Gastroesophageal sphincter (tissue), 4 donors: ENCODE measurements around the gene RERE. TPM values are rescaled to one million over a fixed set of nuclear protein-coding genes. Genes with fewer than 3 reads are reported as not detected.
A peak's percentile ranks its signal among the peaks of the same experiment; 100 is the strongest.

ENCODE experiments used
- ATAC-seq: fragments of 150-250 bp; one replicate; pipeline ENCODE4 v1.9.1; 2016; ENCODE audit warnings: mild to moderate bottlenecking, moderate library complexity
- H3K27ac ChIP-seq, 4 donors: fragments of 200-600 bp; sonication (generic) in 3 of 4; 1 replicate in 3 of 4; 2 replicates in 1 of 4; pipeline ENCODE4 v1.5.1; 2016 to 2019
- H3K27me3 ChIP-seq: fragments of 200-600 bp; sonication (generic); one replicate; pipeline ENCODE4 v1.5.1; 2019
- H3K36me3 ChIP-seq, 2 donors: fragments of 200-600 bp; sonication (generic); one replicate each; pipeline ENCODE4 v1.5.1; 2019; ENCODE audit warnings: control low read depth in 1 of 2
- H3K4me1 ChIP-seq, 3 donors: fragments of 200-600 bp; sonication (generic); 1 replicate in 2 of 3; 2 replicates in 1 of 3; pipeline ENCODE4 v1.5.1; 2016 to 2019; ENCODE audit warnings: control low read depth in 2 of 3
- H3K4me3 ChIP-seq, 2 donors: fragments of 200-600 bp; sonication (generic); one replicate each; pipeline ENCODE4 v1.5.1; 2019; ENCODE audit warnings: mild to moderate bottlenecking in 1 of 2, moderate library complexity in 1 of 2
- H3K9me3 ChIP-seq, 3 donors: fragments of 200-600 bp; sonication (generic); one replicate each; pipeline ENCODE4 v1.5.1; 2017 to 2019; ENCODE audit warnings: control low read depth in 2 of 3
- EP300 ChIP-seq: sonication (generic); formaldehyde crosslinking; IDR thresholded peaks from one replicate; pipeline ENCODE4 v1.6.1; 2017; ENCODE audit warnings: antibody characterized with exemption, mild to moderate bottlenecking
- POLR2A ChIP-seq, 2 donors: fragments of 450-650 bp; IDR thresholded peaks; one replicate each; pipeline ENCODE4 v1.6.1; 2017; ENCODE audit warnings: antibody characterized with exemption in 2 of 2, mild to moderate bottlenecking in 2 of 2, moderate library complexity in 1 of 2
- POLR2AphosphoS5 ChIP-seq: sonication (generic); formaldehyde crosslinking; IDR thresholded peaks from one replicate; pipeline ENCODE4 v1.6.1; 2017; ENCODE audit warnings: antibody characterized with exemption
- WGBS, 2 donors: methylation state at CpG; one replicate each; pipeline ENCODE4 v1.1.5; 2018; ENCODE audit warnings: low coverage in 1 of 2; 5-methylcytosine and 5-hydroxymethylcytosine counted together
- total RNA-seq, 4 donors: library from RNA; depleted of rRNA; stranded (reverse); fragments of >200 nt; gene quantifications; one replicate each; pipeline ENCODE4 v1.1.0, GENCODE V29; 2016
- TF ChIP-seq, protein P1 (sequence below), 4 experiments: fragments of 200-600 bp in 2 of 4; fragments of 450-650 bp in 2 of 4; sonication (generic) in 1 of 4; IDR thresholded peaks; one replicate each; pipeline ENCODE4 v1.5.1; 2017 to 2019; ENCODE audit warnings: antibody characterized with exemption in 4 of 4, mild to moderate bottlenecking in 2 of 4, moderate library complexity in 2 of 4

Gene RERE
- total RNA-seq, 4 donors from 2014 or later = 112 to 212 (median 139) TPM

- peaks cover 54 to 100% (median 76%) of the 10 kb centered on the region in 3 donors for H3K4me1 ChIP-seq
These were observed 406.6 kb downstream of the RERE start for GRCh38 chr1:8410791-8411190.

GRCh38 chr1:8409606-8410005, 407.8 kb downstream of the RERE start:
- peaks cover 52 to 100% (median 74%) of the 10 kb centered on the region in 3 donors for H3K4me1 ChIP-seq
- peaks cover 0 to 31% of the 10 kb centered on the region in 2 donors for H3K36me3 ChIP-seq
- H3K27ac ChIP-seq = peak overlapping the region; percentile 83 to 100 (median 96)
- H3K9me3 ChIP-seq = no peaks in the 10 kb centered on the region
- H3K4me3 ChIP-seq = peak overlapping the region in 1 of 2 donors; percentile 5
- ATAC-seq = no peak
- TF ChIP-seq, protein P1, sequence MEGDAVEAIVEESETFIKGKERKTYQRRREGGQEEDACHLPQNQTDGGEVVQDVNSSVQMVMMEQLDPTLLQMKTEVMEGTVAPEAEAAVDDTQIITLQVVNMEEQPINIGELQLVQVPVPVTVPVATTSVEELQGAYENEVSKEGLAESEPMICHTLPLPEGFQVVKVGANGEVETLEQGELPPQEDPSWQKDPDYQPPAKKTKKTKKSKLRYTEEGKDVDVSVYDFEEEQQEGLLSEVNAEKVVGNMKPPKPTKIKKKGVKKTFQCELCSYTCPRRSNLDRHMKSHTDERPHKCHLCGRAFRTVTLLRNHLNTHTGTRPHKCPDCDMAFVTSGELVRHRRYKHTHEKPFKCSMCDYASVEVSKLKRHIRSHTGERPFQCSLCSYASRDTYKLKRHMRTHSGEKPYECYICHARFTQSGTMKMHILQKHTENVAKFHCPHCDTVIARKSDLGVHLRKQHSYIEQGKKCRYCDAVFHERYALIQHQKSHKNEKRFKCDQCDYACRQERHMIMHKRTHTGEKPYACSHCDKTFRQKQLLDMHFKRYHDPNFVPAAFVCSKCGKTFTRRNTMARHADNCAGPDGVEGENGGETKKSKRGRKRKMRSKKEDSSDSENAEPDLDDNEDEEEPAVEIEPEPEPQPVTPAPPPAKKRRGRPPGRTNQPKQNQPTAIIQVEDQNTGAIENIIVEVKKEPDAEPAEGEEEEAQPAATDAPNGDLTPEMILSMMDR (IDR thresholded peaks at IDR 0.05) = no peak
- no peak for TF ChIP-seq POLR2AphosphoS5
- no peak for TF ChIP-seq POLR2A (IDR thresholded peaks at IDR 0.05)
- TF ChIP-seq EP300 = no peak
- 61 to 62% methylated on average over 3 of the region's 3 CpGs for WGBS, 2 donors
- H3K27me3 ChIP-seq = no peaks in the 10 kb centered on the region

More at GRCh38 chr1:8410791-8411190, 406.6 kb downstream of the RERE start:
- Histone ChIP-seq H3K27ac (peak overlapping the region; percentile 77 to 100 (median 88)), H3K4me3 (no peak overlapping the region), H3K27me3 (no peaks in the 10 kb centered on the region), H3K36me3 (peaks cover 0 to 22% of the 10 kb centered on the region in 2 donors), H3K9me3 (no peaks in the 10 kb centered on the region)
- no peak for ATAC-seq
- 75 to 88% methylated on average over 3 of the region's 3 CpGs for WGBS, 2 donors
- no peak for TF ChIP-seq POLR2A (IDR thresholded peaks at IDR 0.05)
- TF ChIP-seq EP300 = no peak
- TF ChIP-seq, protein P1 (IDR thresholded peaks at IDR 0.05) = no peak
- TF ChIP-seq POLR2AphosphoS5 = no peak

DNA sequence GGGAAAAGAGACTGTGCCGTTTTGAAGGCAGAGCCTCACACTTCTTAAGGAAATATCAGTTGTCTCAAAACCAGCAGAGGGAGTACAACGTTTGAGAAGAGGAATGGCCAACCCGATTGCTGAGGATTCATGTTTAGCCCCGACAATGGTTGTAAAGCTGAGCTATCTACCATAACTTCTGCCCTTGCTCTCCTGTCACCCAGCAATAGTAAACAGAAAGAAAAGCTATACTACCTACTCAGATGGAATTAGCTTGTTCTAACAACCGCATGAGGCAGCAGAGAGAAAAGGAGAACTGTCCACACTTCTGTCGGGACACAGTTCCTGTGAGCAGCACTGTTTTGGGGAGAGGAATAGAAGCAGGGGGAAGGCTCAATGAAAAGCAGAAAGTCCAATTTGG, 408.3 kb downstream of the RERE start:
- H3K9me3 ChIP-seq = no peaks in the 10 kb centered on the region

DNA sequence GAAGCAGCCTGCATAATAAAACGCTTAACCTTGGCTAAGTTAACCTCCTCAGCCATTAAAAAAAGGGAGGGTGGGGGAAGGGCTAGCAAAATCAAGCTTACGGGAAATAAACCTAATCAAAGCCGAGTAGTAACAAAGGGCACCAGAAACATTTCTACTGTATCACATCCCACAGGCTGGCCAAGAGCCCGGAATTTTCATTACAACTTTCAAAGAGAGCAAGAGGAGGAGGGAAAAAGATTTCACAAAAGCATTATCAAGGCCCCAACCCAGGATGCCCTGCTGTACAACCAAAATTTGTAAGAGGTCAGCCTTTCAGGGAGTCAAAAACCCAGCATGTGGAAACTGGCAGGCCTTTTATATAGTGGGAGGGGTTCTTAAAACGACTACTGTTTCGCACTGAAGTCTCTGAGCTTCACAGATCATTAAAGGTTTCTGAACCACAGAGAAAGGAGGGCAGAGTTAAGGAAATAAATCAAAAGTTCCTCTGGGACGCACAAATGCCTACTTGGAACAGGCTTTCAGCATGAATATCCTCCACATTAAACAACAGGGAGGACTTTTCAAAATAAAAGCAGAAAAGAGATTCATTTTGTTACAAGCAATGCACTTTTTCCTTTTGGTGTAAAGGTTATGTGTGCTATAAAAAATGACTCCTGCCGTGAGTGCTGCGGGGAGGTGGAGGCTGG, 409.1 kb downstream of the RERE start:
- Histone ChIP-seq H3K4me1 (peaks cover 52 to 93% (median 70%) of the 10 kb centered on the region in 3 donors), H3K9me3 (no peaks in the 10 kb centered on the region), H3K4me3 (peak overlapping the region; percentile 5 to 8), H3K36me3 (peaks cover 0 to 26% of the 10 kb centered on the region in 2 donors), H3K27me3 (no peaks in the 10 kb centered on the region), H3K27ac (peak overlapping the region; percentile 83 to 100 (median 96))
- ATAC-seq = peak; percentile 68
- TF ChIP-seq EP300 (no peak), POLR2A (IDR thresholded peaks at IDR 0.05) (no peak), POLR2AphosphoS5 (peak; percentile 90)
- TF ChIP-seq, protein P1 (IDR thresholded peaks at IDR 0.05) = no peak
- WGBS, 2 donors = 4 to 16% methylated on average over 4 to 9 of the region's 9 CpGs

More for the DNA sequence above, 408.3 kb downstream of the RERE start:
- peak overlapping the region in 1 of 2 donors; percentile 5 for H3K4me3 ChIP-seq
- peak overlapping the region; percentile 83 to 100 (median 96) for H3K27ac ChIP-seq
- peaks cover 0 to 31% of the 10 kb centered on the region in 2 donors for H3K36me3 ChIP-seq
- ATAC-seq = no peak
- no peaks in the 10 kb centered on the region for H3K27me3 ChIP-seq
- peaks cover 52 to 100% (median 75%) of the 10 kb centered on the region in 3 donors for H3K4me1 ChIP-seq
- 0% methylated on average over 2 to 6 of the region's 6 CpGs for WGBS, 2 donors
- TF ChIP-seq, protein P1 (IDR thresholded peaks at IDR 0.05) = peak; percentile 19 to 67 (median 60)
- TF ChIP-seq POLR2A (IDR thresholded peaks at IDR 0.05) (no peak), POLR2AphosphoS5 (peak; percentile 11), EP300 (no peak)
